Lower leg skin (tissue), 4 donors: ENCODE results near the gene ZC3H8. TPM values are rescaled to one million over a fixed set of nuclear protein-coding genes. Genes with fewer than 3 reads are reported as not detected.

Experiments used
- DNase-seq, 2 donors: peaks; one replicate each; pipeline ENCODE4 v3.0.0-alpha.2; 2019; ENCODE audit warnings: low spot score in 2 of 2
- H3K4me3 ChIP-seq: fragments of 200-600 bp; sonication (generic); 2 replicates; pipeline ENCODE4 v1.5.1; 2017; ENCODE audit warnings: mild to moderate bottlenecking, low read depth; ENCODE audit not compliant: poor library complexity, severe bottlenecking
- CTCF ChIP-seq, 3 donors: fragments of 450-650 bp; IDR thresholded peaks; one replicate each; pipeline ENCODE4 v1.5.1; 2016; ENCODE audit warnings: antibody characterized with exemption in 3 of 3, mild to moderate bottlenecking in 3 of 3, moderate library complexity in 2 of 3
- POLR2A ChIP-seq, 2 donors: fragments of 450-650 bp; IDR thresholded peaks; one replicate each; pipeline ENCODE4 v1.6.1; 2016 to 2017; ENCODE audit warnings: antibody characterized with exemption in 2 of 2, mild to moderate bottlenecking in 1 of 2, moderate library complexity in 1 of 2
- WGBS, 2 donors: methylation state at CpG; one replicate each; pipeline ENCODE4 v1.1.5; 2018; 5-methylcytosine and 5-hydroxymethylcytosine counted together
- intact Hi-C: fragments of 100-400 bp; cut with DNase I; formaldehyde crosslinking; loops from one replicate; pipeline ENCODE4 v1.15.0; 2023; ENCODE audit warnings: low total_unique reads
- total RNA-seq, 4 donors: library from RNA; depleted of rRNA; stranded (reverse); fragments of >200 nt; gene quantifications; one replicate each; pipeline ENCODE4 v1.1.0, GENCODE V29; 2016

ZC3H8 gene
- total RNA-seq, 4 donors from 2014 or later = 7.9 to 41.0 (median 12.4) TPM

- TF ChIP-seq POLR2A (IDR thresholded peaks at IDR 0.05) (no peak), CTCF (IDR thresholded peaks at IDR 0.05) (no peak)
- no peak overlapping the region for H3K4me3 ChIP-seq
- 78 to 83% methylated on average over 1 of the region's 1 CpG for WGBS, 2 donors
- intact Hi-C loops = no loop called here
- DNase-seq = no peak
These were observed 57.0 kb downstream of the ZC3H8 start for GRCh38 chr2:112197868-112198267.

GRCh38 chr2:112195950-112196349 lies 58.9 kb downstream of the ZC3H8 start:
- intact Hi-C loops = no loop called here
- TF ChIP-seq CTCF (IDR thresholded peaks at IDR 0.05) = no peak
- TF ChIP-seq POLR2A (IDR thresholded peaks at IDR 0.05) = no peak
- DNase-seq = no peak
- no peak overlapping the region for H3K4me3 ChIP-seq

- no peak overlapping the region for H3K4me3 ChIP-seq
- intact Hi-C loops = no loop called here
- 84 to 85% methylated on average over 8 of the region's 8 CpGs for WGBS, 2 donors
- TF ChIP-seq POLR2A (IDR thresholded peaks at IDR 0.05) (no peak), CTCF (IDR thresholded peaks at IDR 0.05) (no peak)
- DNase-seq = no peak
These were observed 59.6 kb downstream of the ZC3H8 start for GRCh38 chr2:112195167-112195766.

GRCh38 chr2:112194482-112194881 lies 60.4 kb downstream of the ZC3H8 start:
- no peak for DNase-seq
- intact Hi-C loops = no loop called here
- no peak overlapping the region for H3K4me3 ChIP-seq
- TF ChIP-seq POLR2A (IDR thresholded peaks at IDR 0.05) (no peak), CTCF (IDR thresholded peaks at IDR 0.05) (no peak)
- 81 to 88% methylated on average over 4 of the region's 4 CpGs for WGBS, 2 donors

- no peak overlapping the region for H3K4me3 ChIP-seq
- DNase-seq = no peak
- TF ChIP-seq POLR2A (IDR thresholded peaks at IDR 0.05) (no peak), CTCF (IDR thresholded peaks at IDR 0.05) (no peak)
- intact Hi-C loops = no loop called here
- WGBS, 2 donors = 92 to 93% methylated on average over 2 of the region's 2 CpGs
These were observed 60.8 kb downstream of the ZC3H8 start for GRCh38 chr2:112194028-112194427.

GRCh38 chr2:112189001-112189556 lies 65.8 kb downstream of the ZC3H8 start:
- DNase-seq = no peak
- TF ChIP-seq POLR2A (IDR thresholded peaks at IDR 0.05) (no peak), CTCF (IDR thresholded peaks at IDR 0.05) (no peak)
- no peak overlapping the region for H3K4me3 ChIP-seq
- intact Hi-C loops = no loop called here
- 91 to 100% methylated on average over 3 of the region's 3 CpGs for WGBS, 2 donors
